Liver (tissue), 9 donors: ENCODE results near the gene SMIM28. TPM values are rescaled to one million over a fixed set of nuclear protein-coding genes. Genes with fewer than 3 reads are reported as not detected.

Experiments used
- DNase-seq: peaks from one replicate; pipeline ENCODE4 v3.0.0-alpha.2; 2017; ENCODE audit warnings: low spot score
- H3K27ac ChIP-seq, 2 donors: one replicate each; pipeline ENCODE4 v1.7.0; 2013; ENCODE audit warnings: inconsistent platforms in 2 of 2, low read length in 2 of 2, control low read depth in 1 of 2, low read depth in 1 of 2, mild to moderate bottlenecking in 1 of 2
- H3K27me3 ChIP-seq, 4 donors: one replicate each; pipeline versions ENCODE4 v1.6.1 to v1.7.0; 2013; ENCODE audit warnings: low read length in 3 of 4, inconsistent platforms in 1 of 4, mild to moderate bottlenecking in 1 of 4, moderate library complexity in 1 of 4; ENCODE audit not compliant: control insufficient read depth in 4 of 4, insufficient read depth in 4 of 4
- H3K36me3 ChIP-seq, 4 donors: one replicate each; pipeline versions ENCODE4 v1.6.1 to v1.7.0; 2013; ENCODE audit warnings: low read length in 3 of 4, mild to moderate bottlenecking in 3 of 4, low read depth in 1 of 4, moderate library complexity in 1 of 4; ENCODE audit not compliant: control insufficient read depth in 4 of 4, insufficient read depth in 3 of 4
- H3K4me1 ChIP-seq, 4 donors: one replicate each; pipeline versions ENCODE4 v1.6.1 to v1.7.0; 2013; ENCODE audit warnings: low read length in 3 of 4, mild to moderate bottlenecking in 3 of 4, moderate library complexity in 1 of 4; ENCODE audit not compliant: control insufficient read depth in 4 of 4, insufficient read depth in 4 of 4
- H3K4me3 ChIP-seq, 3 donors: one replicate each; pipeline versions ENCODE4 v1.6.1 to v1.7.0; 2013; ENCODE audit warnings: low read length in 3 of 3, control low read depth in 1 of 3, low read depth in 1 of 3, mild to moderate bottlenecking in 1 of 3
- H3K9ac ChIP-seq, 2 donors: one replicate each; pipeline ENCODE4 v1.7.0; 2013; ENCODE audit warnings: low read length in 2 of 2, mild to moderate bottlenecking in 2 of 2, moderate library complexity in 2 of 2, control low read depth in 1 of 2, low read depth in 1 of 2
- H3K9me3 ChIP-seq, 4 donors: one replicate each; pipeline versions ENCODE4 v1.6.1 to v1.7.0; 2013; ENCODE audit warnings: low read length in 3 of 4; ENCODE audit not compliant: control insufficient read depth in 4 of 4
- EGR1 ChIP-seq, 2 donors: IDR thresholded peaks; 2 replicates each; pipeline ENCODE4 v1.6.1; 2016 to 2018; ENCODE audit warnings: antibody characterized with exemption in 2 of 2, low read depth in 2 of 2
- FOXA1 ChIP-seq: IDR thresholded peaks from 2 replicates; pipeline ENCODE4 v1.6.1; 2016; ENCODE audit warnings: antibody characterized with exemption
- FOXA2 ChIP-seq: IDR thresholded peaks from 2 replicates; pipeline ENCODE4 v1.6.1; 2016; ENCODE audit warnings: antibody characterized with exemption
- GABPA ChIP-seq, 2 donors: IDR thresholded peaks in 1 of 2; conservative IDR thresholded peaks in 1 of 2; 2 replicates each; pipeline ENCODE4 v1.6.1; 2016; ENCODE audit warnings: antibody characterized with exemption in 2 of 2, mild to moderate bottlenecking in 1 of 2, moderate library complexity in 1 of 2
- HNF4A ChIP-seq, 2 donors: conservative IDR thresholded peaks; 2 replicates each; pipeline ENCODE4 v1.6.1; 2016; ENCODE audit warnings: antibody characterized with exemption in 2 of 2, mild to moderate bottlenecking in 2 of 2
- HNF4G ChIP-seq: IDR thresholded peaks from 2 replicates; pipeline ENCODE4 v1.6.1; 2016; ENCODE audit warnings: antibody characterized with exemption
- JUND ChIP-seq, 2 donors: IDR thresholded peaks; 2 replicates each; pipeline ENCODE4 v1.6.1; 2016; ENCODE audit warnings: antibody characterized with exemption in 2 of 2
- MAX ChIP-seq: IDR thresholded peaks from 2 replicates; pipeline ENCODE4 v1.6.1; 2016; ENCODE audit warnings: antibody characterized with exemption
- NR2F2 ChIP-seq: IDR thresholded peaks from 2 replicates; pipeline ENCODE4 v1.6.1; 2016; ENCODE audit warnings: antibody characterized with exemption
- RAD21 ChIP-seq, 2 donors: IDR thresholded peaks; 2 replicates each; pipeline ENCODE4 v1.6.1; 2016; ENCODE audit warnings: antibody characterized with exemption in 2 of 2, mild to moderate bottlenecking in 2 of 2
- RXRA ChIP-seq, 2 donors: IDR thresholded peaks; 2 replicates each; pipeline ENCODE4 v1.6.1; 2017 to 2018; ENCODE audit warnings: antibody characterized with exemption in 2 of 2, mild to moderate bottlenecking in 1 of 2
- SP1 ChIP-seq: IDR thresholded peaks from 2 replicates; pipeline ENCODE4 v1.6.1; 2018; ENCODE audit warnings: antibody characterized with exemption, mild to moderate bottlenecking
- TAF1 ChIP-seq: conservative IDR thresholded peaks from 2 replicates; pipeline ENCODE4 v1.6.1; 2016; ENCODE audit warnings: antibody characterized with exemption, mild to moderate bottlenecking
- YY1 ChIP-seq: IDR thresholded peaks from 2 replicates; pipeline ENCODE4 v1.6.1; 2016; ENCODE audit warnings: antibody characterized with exemption, mild to moderate bottlenecking
- WGBS: extraction: QIAGEN DNeasy Blood & Tissue Kit; methylation state at CpG from one replicate; pipeline ENCODE4 v1.1.7; 2013; 5-methylcytosine and 5-hydroxymethylcytosine counted together
- polyA plus RNA-seq, 2 donors: library from polyadenylated mRNA; stranded (reverse) in 1 of 2; unstranded in 1 of 2; fragments of 200-250 nt in 1 of 2; fragments of >200 nt in 1 of 2; fragmentation: Nextera tagmentation in 1 of 2; extraction: Ambion mirVana in 1 of 2; gene quantifications; one replicate each; pipeline versions ENCODE4 v1.2.1 to v1.2.3, GENCODE V29; 2013 to 2015
- total RNA-seq, 2 donors: library from RNA; depleted of rRNA; stranded (reverse); fragments of >200 nt; gene quantifications; one replicate each; pipeline ENCODE4 v1.2.3, GENCODE V29; 2014
- TF ChIP-seq, protein P1 (sequence below): fragments of 150-350 bp; IDR thresholded peaks from 2 replicates; pipeline ENCODE4 v1.5.1; 2017; ENCODE audit warnings: improper control_type of control experiment, low read depth, low read length; ENCODE audit not compliant: missing input control
- TF ChIP-seq, protein P2 (sequence below): IDR thresholded peaks from 2 replicates; pipeline ENCODE4 v1.6.1; 2016; ENCODE audit warnings: antibody characterized with exemption
- TF ChIP-seq, protein P3 (sequence below): IDR thresholded peaks from 2 replicates; pipeline ENCODE4 v1.6.1; 2016; ENCODE audit warnings: antibody characterized with exemption, mild to moderate bottlenecking
- donor health status: healthy.
- donor health status: healthy.
- donor health status: healthy.
- donor health status: healthy.
- donor health status: healthy.

The SMIM28 gene
- total and polyA plus RNA-seq, 4 donors: not detected

- TF ChIP-seq, protein P1, sequence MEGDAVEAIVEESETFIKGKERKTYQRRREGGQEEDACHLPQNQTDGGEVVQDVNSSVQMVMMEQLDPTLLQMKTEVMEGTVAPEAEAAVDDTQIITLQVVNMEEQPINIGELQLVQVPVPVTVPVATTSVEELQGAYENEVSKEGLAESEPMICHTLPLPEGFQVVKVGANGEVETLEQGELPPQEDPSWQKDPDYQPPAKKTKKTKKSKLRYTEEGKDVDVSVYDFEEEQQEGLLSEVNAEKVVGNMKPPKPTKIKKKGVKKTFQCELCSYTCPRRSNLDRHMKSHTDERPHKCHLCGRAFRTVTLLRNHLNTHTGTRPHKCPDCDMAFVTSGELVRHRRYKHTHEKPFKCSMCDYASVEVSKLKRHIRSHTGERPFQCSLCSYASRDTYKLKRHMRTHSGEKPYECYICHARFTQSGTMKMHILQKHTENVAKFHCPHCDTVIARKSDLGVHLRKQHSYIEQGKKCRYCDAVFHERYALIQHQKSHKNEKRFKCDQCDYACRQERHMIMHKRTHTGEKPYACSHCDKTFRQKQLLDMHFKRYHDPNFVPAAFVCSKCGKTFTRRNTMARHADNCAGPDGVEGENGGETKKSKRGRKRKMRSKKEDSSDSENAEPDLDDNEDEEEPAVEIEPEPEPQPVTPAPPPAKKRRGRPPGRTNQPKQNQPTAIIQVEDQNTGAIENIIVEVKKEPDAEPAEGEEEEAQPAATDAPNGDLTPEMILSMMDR: no peak
- TF ChIP-seq JUND (IDR thresholded peaks at IDR 0.05) (no peak), FOXA2 (no peak), EGR1 (IDR thresholded peaks at IDR 0.05; ENCODE audit: low read depth in 2 of 2) (no peak)
These were observed 52.8 kb downstream of the SMIM28 start (continued) for GRCh38 chr6:138430361-138431145.

- 87% methylated on average over 19 of the region's 19 CpGs for WGBS
- Histone ChIP-seq H3K27me3 (no peaks in the 10 kb centered on the region), H3K4me3 (no peak overlapping the region), H3K9me3 (no peaks in the 10 kb centered on the region), H3K36me3 (peaks cover 0 to 35% (median 22%) of the 10 kb centered on the region in 4 donors), H3K9ac (no peak overlapping the region), H3K27ac (no peak overlapping the region), H3K4me1 (peaks cover 2 to 24% (median 10%) of the 10 kb centered on the region in 4 donors)
- no peak for DNase-seq
- no peak for TF ChIP-seq FOXA1
- TF ChIP-seq MAX: peak; percentile 35
- TF ChIP-seq, protein P2, sequence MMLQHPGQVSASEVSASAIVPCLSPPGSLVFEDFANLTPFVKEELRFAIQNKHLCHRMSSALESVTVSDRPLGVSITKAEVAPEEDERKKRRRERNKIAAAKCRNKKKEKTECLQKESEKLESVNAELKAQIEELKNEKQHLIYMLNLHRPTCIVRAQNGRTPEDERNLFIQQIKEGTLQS: no peak
- no peak for TF ChIP-seq YY1
These were observed 53.8 kb downstream of the SMIM28 start for GRCh38 chr6:138431256-138432062.

DNA sequence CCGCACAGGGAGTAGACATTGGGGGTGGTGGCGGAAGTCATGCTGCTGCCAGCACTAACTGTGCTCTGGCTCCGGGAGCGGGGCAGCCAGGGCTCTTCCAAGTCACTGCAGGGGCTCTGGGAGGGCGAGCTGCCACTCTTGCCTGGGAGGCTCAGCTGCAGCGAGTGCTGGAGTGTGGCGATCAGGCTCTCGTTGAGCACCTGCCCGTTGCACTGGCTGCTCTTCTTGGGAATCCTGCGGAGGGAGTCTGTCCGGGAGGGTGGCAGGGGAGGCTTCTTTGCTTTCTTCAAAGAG is 54.3 kb downstream of the SMIM28 start:
- peaks cover 2 to 24% (median 10%) of the 10 kb centered on the region in 4 donors for H3K4me1 ChIP-seq
- H3K27ac ChIP-seq: no peak overlapping the region
- H3K36me3 ChIP-seq: peaks cover 0 to 33% (median 23%) of the 10 kb centered on the region in 4 donors
- H3K4me3 ChIP-seq: no peak overlapping the region
- no peak overlapping the region for H3K9ac ChIP-seq
- no peak for DNase-seq
- no peaks in the 10 kb centered on the region for H3K27me3 ChIP-seq
- WGBS: 95% methylated on average over 11 of the region's 11 CpGs
- H3K9me3 ChIP-seq: no peaks in the 10 kb centered on the region
- TF ChIP-seq NR2F2 (no peak), JUND (IDR thresholded peaks at IDR 0.05) (no peak), TAF1 (no peak), YY1 (no peak), FOXA1 (no peak), HNF4G (no peak), HNF4A (conservative IDR thresholded peaks at IDR 0.05) (no peak), RAD21 (IDR thresholded peaks at IDR 0.05) (no peak), MAX (no peak), SP1 (no peak), RXRA (IDR thresholded peaks at IDR 0.05) (no peak), GABPA (IDR thresholded peaks at IDR 0.05 in 1 of 2, conservative IDR thresholded peaks at IDR 0.05 in 1 of 2) (no peak), EGR1 (IDR thresholded peaks at IDR 0.05; ENCODE audit: low read depth in 2 of 2) (no peak)
- TF ChIP-seq, protein P3, sequence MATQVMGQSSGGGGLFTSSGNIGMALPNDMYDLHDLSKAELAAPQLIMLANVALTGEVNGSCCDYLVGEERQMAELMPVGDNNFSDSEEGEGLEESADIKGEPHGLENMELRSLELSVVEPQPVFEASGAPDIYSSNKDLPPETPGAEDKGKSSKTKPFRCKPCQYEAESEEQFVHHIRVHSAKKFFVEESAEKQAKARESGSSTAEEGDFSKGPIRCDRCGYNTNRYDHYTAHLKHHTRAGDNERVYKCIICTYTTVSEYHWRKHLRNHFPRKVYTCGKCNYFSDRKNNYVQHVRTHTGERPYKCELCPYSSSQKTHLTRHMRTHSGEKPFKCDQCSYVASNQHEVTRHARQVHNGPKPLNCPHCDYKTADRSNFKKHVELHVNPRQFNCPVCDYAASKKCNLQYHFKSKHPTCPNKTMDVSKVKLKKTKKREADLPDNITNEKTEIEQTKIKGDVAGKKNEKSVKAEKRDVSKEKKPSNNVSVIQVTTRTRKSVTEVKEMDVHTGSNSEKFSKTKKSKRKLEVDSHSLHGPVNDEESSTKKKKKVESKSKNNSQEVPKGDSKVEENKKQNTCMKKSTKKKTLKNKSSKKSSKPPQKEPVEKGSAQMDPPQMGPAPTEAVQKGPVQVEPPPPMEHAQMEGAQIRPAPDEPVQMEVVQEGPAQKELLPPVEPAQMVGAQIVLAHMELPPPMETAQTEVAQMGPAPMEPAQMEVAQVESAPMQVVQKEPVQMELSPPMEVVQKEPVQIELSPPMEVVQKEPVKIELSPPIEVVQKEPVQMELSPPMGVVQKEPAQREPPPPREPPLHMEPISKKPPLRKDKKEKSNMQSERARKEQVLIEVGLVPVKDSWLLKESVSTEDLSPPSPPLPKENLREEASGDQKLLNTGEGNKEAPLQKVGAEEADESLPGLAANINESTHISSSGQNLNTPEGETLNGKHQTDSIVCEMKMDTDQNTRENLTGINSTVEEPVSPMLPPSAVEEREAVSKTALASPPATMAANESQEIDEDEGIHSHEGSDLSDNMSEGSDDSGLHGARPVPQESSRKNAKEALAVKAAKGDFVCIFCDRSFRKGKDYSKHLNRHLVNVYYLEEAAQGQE: no peak
- TF ChIP-seq, protein P2: no peak
- TF ChIP-seq, protein P1: no peak
